SIG-M5 treated with dmso at 0.1 percent for 504 hours (cell line): ENCODE results near the gene SH2D3A.
"Not testable (repeated sequence)": the region's sequence is repeated elsewhere in the genome, so short reads cannot be mapped to it uniquely, and the experiment has no call there.

Source experiments
- DNase-seq: peaks from one replicate; lab custom pipeline; 2025; ENCODE audit not compliant: unreplicated experiment; lab: John Stamatoyannopoulos, UW

Gene SH2D3A

DNA sequence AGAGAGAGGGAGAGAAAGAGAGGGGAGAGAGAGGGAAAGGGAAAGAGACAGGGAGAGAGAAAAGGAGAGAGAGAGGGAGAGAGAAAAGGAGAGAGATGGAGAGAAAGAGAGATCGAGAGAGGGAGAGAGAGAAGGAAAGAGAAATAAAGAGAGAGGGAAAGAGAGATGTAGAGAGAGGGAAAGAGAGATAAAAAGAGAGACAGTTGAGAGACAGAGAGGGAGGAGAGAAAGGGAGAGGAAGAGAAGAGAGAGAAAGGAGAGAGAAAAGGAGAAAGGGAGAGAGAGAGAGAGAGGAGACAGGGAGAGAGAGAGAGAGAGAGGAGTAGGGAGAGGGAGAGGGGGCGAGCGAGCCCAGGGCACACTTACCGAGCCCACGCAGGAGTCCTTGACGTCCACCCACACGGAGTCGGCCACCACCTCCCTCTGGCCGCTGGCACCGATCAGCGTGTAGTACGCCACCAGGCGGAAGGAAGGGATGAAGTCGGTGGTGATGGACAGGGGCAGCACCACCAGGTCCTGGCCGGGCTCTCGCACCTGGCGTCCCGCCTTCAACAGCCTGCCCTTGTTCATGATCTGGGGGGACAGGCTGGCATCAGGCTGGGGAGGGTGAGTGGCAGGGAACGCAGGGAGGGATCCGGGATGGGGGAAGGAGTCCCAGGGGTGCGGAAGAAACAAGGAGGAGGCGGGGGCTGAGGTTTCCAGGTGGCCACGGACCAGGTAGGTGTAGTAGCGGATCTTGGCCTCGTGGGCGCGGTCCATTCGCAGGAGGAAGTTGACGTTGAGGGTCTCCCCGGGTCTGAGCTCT, 56.8 kb downstream of the SH2D3A start:
- no peak for DNase-seq

DNA sequence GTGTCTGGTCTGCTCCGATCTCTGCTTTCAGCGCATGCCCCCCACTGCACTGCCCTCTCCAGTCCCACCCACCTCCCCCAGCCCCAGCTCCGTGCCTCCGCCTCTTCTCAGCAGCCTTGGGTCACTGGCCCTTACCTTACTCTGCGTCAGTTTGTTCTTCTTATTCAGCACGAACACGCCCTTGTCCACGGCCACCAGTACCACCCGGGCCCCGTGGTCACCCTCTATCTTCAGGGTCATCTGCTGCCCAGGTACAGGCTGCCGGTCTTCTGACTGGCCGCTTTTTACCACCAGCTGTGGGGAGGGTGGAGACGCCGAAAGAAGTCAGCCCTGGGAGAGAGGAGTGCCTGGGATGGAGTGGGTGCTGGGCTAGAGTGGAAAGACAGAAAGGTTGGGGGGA, 57.7 kb downstream of the SH2D3A start:
- no peak for DNase-seq

DNA sequence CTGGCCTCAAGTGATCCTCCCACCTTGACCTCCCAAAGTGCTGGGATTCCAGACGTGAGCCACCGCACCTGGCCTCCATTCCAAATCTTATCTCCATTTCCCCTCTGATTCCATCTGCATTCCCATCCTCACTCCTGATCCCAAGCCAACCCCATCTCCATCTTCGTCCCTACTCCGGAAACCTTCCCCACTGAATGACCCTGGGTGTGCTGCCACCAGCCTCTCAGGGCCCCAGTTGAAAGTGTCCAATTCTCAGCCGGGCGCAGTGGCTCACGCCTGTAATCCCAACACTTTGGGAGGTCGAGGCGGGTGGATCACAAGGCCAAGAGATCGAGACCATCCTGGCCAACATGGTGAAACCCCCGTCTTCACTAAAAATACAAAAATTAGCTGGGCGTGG, 58.3 kb downstream of the SH2D3A start:
- DNase-seq: not testable (repeated sequence)

DNA sequence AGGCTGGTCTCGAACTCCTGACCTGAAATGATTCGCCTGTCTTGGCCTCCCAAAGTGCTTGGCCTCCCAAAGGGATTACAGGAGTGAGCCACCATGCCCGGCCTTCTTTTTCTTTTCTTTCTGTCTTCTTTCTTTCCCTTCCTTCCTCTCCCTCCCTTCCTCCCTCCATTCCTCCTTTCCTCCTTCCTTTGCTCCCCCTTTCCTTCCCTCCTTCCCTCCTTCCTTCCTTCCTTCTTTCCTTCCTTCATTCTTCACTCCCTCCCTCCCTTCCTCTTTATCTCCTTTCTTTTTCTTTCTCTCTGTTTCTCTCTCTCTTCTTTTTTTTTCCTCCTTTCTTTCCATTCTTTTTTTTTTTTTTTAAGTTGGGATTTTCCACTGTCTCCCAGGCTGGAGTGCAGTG, 58.9 kb downstream of the SH2D3A start:
- no peak for DNase-seq

DNA sequence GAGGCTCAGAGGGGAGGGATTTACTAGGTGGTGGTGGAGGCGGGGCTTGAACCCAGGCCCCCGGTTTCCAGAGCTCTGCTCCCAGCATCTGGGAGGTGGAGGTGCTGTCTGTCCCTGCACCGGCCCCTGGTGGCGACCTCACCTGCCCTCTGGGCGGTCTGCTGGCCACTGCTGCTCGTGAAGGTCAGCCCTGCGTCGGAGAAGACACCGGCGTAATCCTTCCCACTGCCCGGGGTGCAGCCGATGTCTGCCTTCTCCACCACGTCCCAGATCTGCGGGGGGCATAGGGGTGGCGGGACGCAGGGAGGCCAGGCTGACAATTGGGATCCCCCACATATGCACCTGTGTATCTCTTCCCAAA, 59.6 kb downstream of the SH2D3A start:
- no peak for DNase-seq

DNA sequence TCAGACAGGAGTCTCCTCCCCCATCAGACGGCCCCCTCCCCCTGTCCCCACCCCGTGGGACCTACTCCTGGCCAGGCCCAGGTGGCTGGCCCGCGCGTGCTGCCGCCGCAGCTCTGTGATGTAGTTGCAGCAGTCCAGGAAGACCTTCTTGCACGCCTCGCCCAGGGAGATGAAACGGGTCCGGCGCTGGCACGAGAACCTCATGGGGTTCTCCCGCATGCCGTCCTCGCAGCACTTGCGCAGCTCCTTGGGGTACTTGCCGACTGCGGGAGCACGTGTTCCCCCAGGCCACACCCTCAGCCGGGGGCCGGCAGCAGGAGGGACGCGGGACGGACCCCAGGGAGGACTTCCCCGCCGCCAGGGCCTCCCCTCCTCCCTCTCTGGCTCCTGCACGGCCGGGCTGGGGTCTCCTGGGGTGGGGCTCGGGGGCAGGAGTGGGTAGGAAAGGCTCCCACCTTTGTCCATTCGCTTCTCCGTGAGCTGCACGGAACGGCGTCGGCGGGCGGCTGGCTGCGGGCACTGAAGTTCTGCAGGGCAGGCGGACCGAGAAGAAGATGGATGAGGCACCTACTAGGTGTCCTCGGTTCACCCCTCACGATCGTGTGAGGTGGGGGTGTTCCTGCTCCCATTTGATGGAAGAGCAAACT, 60.1 kb downstream of the SH2D3A start:
- no peak for DNase-seq

DNA sequence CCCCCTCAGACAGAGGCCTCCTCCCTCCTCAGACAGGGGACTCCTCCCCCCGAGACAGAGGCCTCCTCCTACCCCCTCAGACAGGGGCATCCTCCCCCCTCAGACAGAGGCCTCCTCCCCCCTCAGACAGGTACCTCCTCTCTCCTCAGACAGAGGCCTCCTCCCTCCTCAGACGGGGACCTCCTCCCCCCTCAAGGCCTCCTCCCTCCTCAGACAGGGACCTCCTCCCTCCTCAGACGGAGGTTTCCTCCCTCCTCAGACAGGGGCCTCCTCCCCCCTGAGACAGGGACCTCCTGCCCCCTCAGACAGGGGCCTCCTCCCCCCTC, 60.6 kb downstream of the SH2D3A start:
- DNase-seq: no peak

DNA sequence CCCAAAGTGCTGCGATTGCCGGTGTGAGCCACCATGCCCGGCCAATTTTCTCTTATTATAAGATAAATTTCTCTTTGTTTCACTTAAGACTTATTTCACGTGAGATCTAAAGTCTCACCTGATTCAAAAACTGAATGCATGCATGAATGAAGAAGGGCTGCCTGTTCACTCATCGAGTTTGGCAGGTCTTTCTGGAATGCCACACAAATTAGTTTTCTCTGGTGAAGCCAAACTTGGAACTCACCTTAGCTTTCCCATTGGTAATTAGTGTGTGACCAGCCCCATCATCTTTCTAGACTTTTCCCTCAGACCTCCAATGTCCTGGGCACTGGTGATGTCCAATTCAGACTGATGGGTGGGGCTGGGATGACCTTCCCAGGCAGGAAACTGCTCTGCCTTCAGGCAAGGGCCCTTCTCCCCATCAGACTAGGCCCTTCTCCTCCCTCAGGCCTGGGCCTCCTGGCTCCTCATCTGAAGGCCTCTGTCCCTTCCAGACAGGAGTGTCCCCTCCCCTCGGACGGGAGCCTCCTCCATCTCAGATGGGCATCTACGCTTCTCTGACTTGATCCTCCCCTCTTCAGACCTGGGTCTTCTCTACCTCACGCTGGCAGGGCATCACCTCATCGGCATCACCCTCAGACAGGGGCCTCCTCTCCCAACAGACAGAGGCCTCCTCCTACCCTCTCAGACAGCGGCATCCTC, 61.2 kb downstream of the SH2D3A start:
- DNase-seq: no peak
